ENCODE data around the gene PKN1. TPM values are rescaled to one million over a fixed set of nuclear protein-coding genes. Genes with fewer than 3 reads are reported as not detected.

PKN1 gene
- total and polyA plus RNA-seq, 2 experiments from 2014 or later = 47.2 to 128 TPM

DNA sequence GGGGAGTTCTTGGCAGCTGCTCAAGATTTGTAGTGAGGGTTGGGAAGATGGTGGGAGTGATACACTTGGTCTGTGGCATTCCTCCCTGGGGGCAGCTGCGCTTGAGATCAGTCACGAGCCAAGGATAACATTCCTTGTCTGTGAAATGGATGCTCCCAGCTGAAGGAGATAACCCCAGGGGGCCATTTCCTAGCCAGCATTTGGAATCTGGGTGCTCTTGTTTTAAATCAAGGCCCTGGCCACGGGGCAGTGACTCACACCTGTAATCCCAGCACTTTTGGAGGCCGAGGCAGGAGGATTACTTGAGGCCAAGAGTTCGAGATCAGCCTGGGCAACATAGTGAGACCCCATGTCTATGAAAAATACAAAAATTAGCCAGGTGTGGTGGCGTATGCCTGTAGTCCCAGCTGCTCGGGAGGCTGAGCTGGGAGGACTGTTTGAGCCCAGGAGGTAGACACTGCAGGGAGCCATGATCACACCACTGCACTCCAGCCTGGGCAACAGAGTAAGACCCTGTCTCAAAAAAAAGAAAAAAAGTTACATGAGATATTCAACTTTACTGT is 4.6 kb downstream of the PKN1 start:
- Histone ChIP-seq H3K9me2 (ENCODE audit: insufficient read depth) (no peaks in the 10 kb centered on the region), H3K79me2 (ENCODE audit: insufficient read depth) (peaks cover 72% of the 10 kb centered on the region), H3K27me3 (replicated peaks; ENCODE audit: insufficient read depth) (no peaks in the 10 kb centered on the region), H3F3A (ENCODE audit: insufficient read depth) (peaks cover 16% of the 10 kb centered on the region), H3K4me3 (no peak overlapping the region), H3K27ac (no peak overlapping the region), H3K9ac (no peak overlapping the region), H4K20me1 (ENCODE audit: insufficient read depth) (no peaks in the 10 kb centered on the region), H3K4me2 (ENCODE audit: unreplicated experiment) (no peak overlapping the region), H3K4me1 (ENCODE audit: insufficient read depth) (peaks cover 14% of the 10 kb centered on the region), H3K36me3 (ENCODE audit: low read depth) (peaks cover 4% of the 10 kb centered on the region; the same call in 1 of the 2 replicates), H3K9me3 (ENCODE audit: low read depth) (no peaks in the 10 kb centered on the region), H2AFZ (no peak overlapping the region)
- TF ChIP-seq EZH2 (IDR thresholded peaks at IDR 0.05; ENCODE audit: insufficient read depth, poor library complexity, severe bottlenecking) (no peak), EZH2phosphoT487 (IDR thresholded peaks at IDR 0.05; ENCODE audit: insufficient read depth, low read depth) (no peak)
- in situ Hi-C loops (cut with MboI) = no loop called here
- 89 to 91% methylated on average over 7 of the region's 7 CpGs for WGBS, 2 experiments (ENCODE audit: low coverage in 1 of 2, low lambda C conversion rate in 2 of 2, missing lambda C conversion rate in 2 of 2)
- no peak for DNase-seq

DNA sequence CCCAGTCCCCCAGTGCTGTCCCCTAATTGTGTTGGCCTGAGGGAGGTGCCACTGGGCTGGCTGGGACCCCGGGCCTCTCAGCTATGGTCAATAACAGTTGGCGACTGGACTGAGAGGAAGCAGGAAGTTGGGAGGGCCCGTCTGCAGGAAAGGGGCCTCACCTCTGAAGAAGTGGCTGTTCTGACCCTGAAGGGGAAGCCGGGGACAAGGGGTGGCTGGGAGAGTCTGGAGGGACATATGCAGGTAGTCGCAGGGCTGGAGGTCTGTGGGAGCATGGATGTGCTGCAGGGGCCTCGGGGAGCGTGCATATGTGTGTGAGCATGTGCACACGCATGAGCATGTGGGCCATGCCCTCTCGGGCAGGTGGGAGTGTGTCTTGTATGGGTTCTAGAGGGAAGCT is 5.9 kb downstream of the PKN1 start:
- in situ Hi-C loops (cut with MboI) = no loop called here
- TF ChIP-seq EZH2 (IDR thresholded peaks at IDR 0.05; ENCODE audit: insufficient read depth, poor library complexity, severe bottlenecking) (no peak), EZH2phosphoT487 (IDR thresholded peaks at IDR 0.05; ENCODE audit: insufficient read depth, low read depth) (no peak)

DNA sequence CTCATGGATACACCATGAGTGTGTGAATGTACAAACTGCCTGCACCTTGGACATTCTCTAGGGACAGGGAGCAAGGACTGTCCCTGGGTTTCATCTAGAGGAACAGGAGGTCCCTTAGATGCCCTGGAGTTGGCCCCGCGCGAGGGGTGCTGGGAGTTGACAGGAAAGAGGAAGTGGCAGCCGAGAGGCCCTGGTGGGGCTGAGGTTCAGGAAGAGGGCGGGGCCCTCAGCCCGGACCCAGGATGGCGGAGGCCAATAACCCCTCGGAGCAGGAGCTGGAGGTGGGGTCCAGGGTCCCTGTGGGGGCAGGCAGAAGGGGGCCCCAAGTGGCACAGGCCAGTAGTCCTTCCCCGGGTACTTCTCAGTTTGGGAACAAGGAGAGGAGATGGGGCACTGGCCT is 6.9 kb downstream of the PKN1 start:
- DNase-seq = no peak
- no peak overlapping the region for H3K9ac ChIP-seq
- no peaks in the 10 kb centered on the region for H3K9me2 ChIP-seq (ENCODE audit: insufficient read depth)
- peaks cover 58% of the 10 kb centered on the region for H3K79me2 ChIP-seq (ENCODE audit: insufficient read depth)
- no peak overlapping the region for H3K4me3 ChIP-seq
- WGBS, 2 experiments (ENCODE audit: low coverage in 1 of 2, low lambda C conversion rate in 2 of 2, missing lambda C conversion rate in 2 of 2) = 61 to 76% methylated on average over 6 to 9 of the region's 9 CpGs
- no peak overlapping the region for H2AFZ ChIP-seq
- no peaks in the 10 kb centered on the region for H3K9me3 ChIP-seq (ENCODE audit: low read depth)
- no peak overlapping the region for H3K27ac ChIP-seq
- in situ Hi-C loops (cut with MboI) = no loop called here
- H3K27me3 ChIP-seq (replicated peaks; ENCODE audit: insufficient read depth) = no peaks in the 10 kb centered on the region
- no peak overlapping the region for H3K4me2 ChIP-seq (ENCODE audit: unreplicated experiment)
- TF ChIP-seq EZH2phosphoT487 (IDR thresholded peaks at IDR 0.05; ENCODE audit: insufficient read depth, low read depth) (no peak), EZH2 (IDR thresholded peaks at IDR 0.05; ENCODE audit: insufficient read depth, poor library complexity, severe bottlenecking) (no peak)
- no peaks in the 10 kb centered on the region for H4K20me1 ChIP-seq (ENCODE audit: insufficient read depth)
- H3K4me1 ChIP-seq (ENCODE audit: insufficient read depth) = peaks cover 4% of the 10 kb centered on the region; the same call in 1 of the 2 replicates
- H3K36me3 ChIP-seq (ENCODE audit: low read depth) = peaks cover 4% of the 10 kb centered on the region; the same call in 1 of the 2 replicates
- peaks cover 8% of the 10 kb centered on the region; the same call in 1 of the 2 replicates for H3F3A ChIP-seq (ENCODE audit: insufficient read depth)

More for the DNA sequence above, 5.9 kb downstream of the PKN1 start:
- peaks cover 16% of the 10 kb centered on the region for H3F3A ChIP-seq (ENCODE audit: insufficient read depth)
- no peaks in the 10 kb centered on the region for H3K9me3 ChIP-seq (ENCODE audit: low read depth)
- peaks cover 14% of the 10 kb centered on the region for H3K4me1 ChIP-seq (ENCODE audit: insufficient read depth)
- H3K9me2 ChIP-seq (ENCODE audit: insufficient read depth) = no peaks in the 10 kb centered on the region
- DNase-seq = no peak
- H3K4me3 ChIP-seq = no peak overlapping the region
- H3K79me2 ChIP-seq (ENCODE audit: insufficient read depth) = peaks cover 66% of the 10 kb centered on the region
- no peaks in the 10 kb centered on the region for H3K27me3 ChIP-seq (replicated peaks; ENCODE audit: insufficient read depth)
- no peaks in the 10 kb centered on the region for H4K20me1 ChIP-seq (ENCODE audit: insufficient read depth)
- WGBS, 2 experiments (ENCODE audit: low coverage in 1 of 2, low lambda C conversion rate in 2 of 2, missing lambda C conversion rate in 2 of 2) = 78 to 84% methylated on average over 9 of the region's 9 CpGs
- no peak overlapping the region for H3K4me2 ChIP-seq (ENCODE audit: unreplicated experiment)
- no peak overlapping the region for H3K9ac ChIP-seq
- H3K36me3 ChIP-seq (ENCODE audit: low read depth) = peaks cover 4% of the 10 kb centered on the region; the same call in 1 of the 2 replicates
- no peak overlapping the region for H2AFZ ChIP-seq
- no peak overlapping the region for H3K27ac ChIP-seq

DNA sequence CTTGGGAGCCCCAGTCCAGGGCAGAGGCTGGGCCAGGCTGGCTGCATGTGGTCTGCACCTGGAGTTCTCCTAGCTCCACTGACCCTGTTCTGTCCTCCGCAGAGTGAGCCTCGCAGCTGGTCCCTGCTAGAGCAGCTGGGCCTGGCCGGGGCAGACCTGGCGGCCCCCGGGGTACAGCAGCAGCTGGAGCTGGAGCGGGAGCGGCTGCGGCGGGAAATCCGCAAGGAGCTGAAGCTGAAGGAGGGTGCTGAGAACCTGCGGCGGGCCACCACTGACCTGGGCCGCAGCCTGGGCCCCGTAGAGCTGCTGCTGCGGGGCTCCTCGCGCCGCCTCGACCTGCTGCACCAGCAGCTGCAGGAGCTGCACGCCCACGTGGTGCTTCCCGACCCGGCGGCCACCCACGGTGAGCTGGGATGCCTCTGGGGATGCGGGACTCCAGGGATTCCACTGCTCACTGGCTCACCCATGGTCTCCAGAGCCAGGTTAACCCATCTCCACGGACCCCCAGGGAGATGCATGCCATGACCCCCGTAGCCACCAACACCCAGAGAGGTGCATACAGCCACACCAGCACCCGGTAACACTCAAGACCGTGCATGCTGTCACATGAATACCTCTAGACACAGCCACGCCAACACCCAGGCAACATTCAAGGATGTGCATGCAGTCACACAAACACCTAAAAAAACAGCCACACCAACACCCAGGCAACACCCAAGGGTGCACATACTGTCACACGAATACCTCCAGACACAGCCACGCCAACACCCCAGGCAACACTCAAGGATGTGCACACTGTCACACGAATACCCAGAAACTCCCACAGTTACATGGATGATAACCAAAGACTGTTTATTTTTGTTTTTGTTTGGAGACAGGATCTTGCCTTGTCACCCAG is 8.2 kb downstream of the PKN1 start:
- no peaks in the 10 kb centered on the region for H3K9me3 ChIP-seq (ENCODE audit: low read depth)
- H3K4me2 ChIP-seq (ENCODE audit: unreplicated experiment) = no peak overlapping the region
- H3K27me3 ChIP-seq (replicated peaks; ENCODE audit: insufficient read depth) = no peaks in the 10 kb centered on the region
- H4K20me1 ChIP-seq (ENCODE audit: insufficient read depth) = no peaks in the 10 kb centered on the region
- no peaks in the 10 kb centered on the region for H3K9me2 ChIP-seq (ENCODE audit: insufficient read depth)
- H3K4me1 ChIP-seq (ENCODE audit: insufficient read depth) = no peaks in the 10 kb centered on the region
- no peak overlapping the region for H3K9ac ChIP-seq
- no peak for DNase-seq
- TF ChIP-seq EZH2 (IDR thresholded peaks at IDR 0.05; ENCODE audit: insufficient read depth, poor library complexity, severe bottlenecking) (no peak), EZH2phosphoT487 (IDR thresholded peaks at IDR 0.05; ENCODE audit: insufficient read depth, low read depth) (no peak)
- H3K79me2 ChIP-seq (ENCODE audit: insufficient read depth) = peaks cover 45% of the 10 kb centered on the region
- in situ Hi-C loops (cut with MboI) = no loop called here
- no peak overlapping the region for H3K4me3 ChIP-seq
- no peak overlapping the region for H2AFZ ChIP-seq
- 79 to 88% methylated on average over 25 to 26 of the region's 34 CpGs for WGBS, 2 experiments (ENCODE audit: low coverage in 1 of 2, low lambda C conversion rate in 2 of 2, missing lambda C conversion rate in 2 of 2)
- H3F3A ChIP-seq (ENCODE audit: insufficient read depth) = no peaks in the 10 kb centered on the region
- no peak overlapping the region for H3K27ac ChIP-seq
- peaks cover 7% of the 10 kb centered on the region; the same call in 1 of the 2 replicates for H3K36me3 ChIP-seq (ENCODE audit: low read depth)

Measured in GM23248 (cell line).